Dermis blood vessel endothelial cell (primary cell): ENCODE measurements around the gene OR11A1. TPM values are rescaled to one million over a fixed set of nuclear protein-coding genes. Genes with fewer than 3 reads are reported as not detected.
"Not testable (repeated sequence)": the region's sequence is repeated elsewhere in the genome, so short reads cannot be mapped to it uniquely, and the experiment has no call there.

ENCODE experiments used
- DNase-seq: peaks from one replicate; pipeline ENCODE4 v3.0.0; 2010
- total RNA-seq: library from RNA; depleted of rRNA; stranded (reverse); fragments of >200 nt; gene quantifications from 2 replicates; pipeline ENCODE4 v1.2.3, GENCODE V29; 2014

Gene OR11A1
- total RNA-seq, 1 donor from 2014 or later, result not detected

GRCh38 chr6:29477923-29478450 is 21.1 kb upstream of the OR11A1 start:
- DNase-seq, result no peak

GRCh38 chr6:29474996-29475395 is 18.1 kb upstream of the OR11A1 start:
- DNase-seq, result no peak

DNA sequence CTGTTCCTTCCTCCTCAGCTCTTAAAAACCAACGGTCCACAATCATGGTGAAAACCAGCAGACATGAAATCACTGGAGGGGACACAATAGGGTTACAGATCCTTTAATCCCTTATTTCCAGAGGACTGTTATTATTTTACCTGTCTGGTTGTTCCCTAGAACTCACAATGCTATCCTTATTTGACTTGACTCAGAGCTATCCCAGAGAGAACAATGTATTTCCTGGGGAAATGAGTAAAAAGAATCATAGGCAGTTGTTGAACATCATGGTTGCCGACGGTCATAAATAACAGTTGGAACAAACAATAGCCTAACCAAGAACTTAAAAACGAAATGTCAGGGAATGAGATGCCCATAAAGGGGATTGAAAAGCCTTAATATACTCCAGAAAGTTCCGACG is 9.4 kb upstream of the OR11A1 start:
- DNase-seq, result peak; percentile 19

- DNase-seq, result no peak
These were observed 8.9 kb upstream of the OR11A1 start for GRCh38 chr6:29465801-29466200.

DNA sequence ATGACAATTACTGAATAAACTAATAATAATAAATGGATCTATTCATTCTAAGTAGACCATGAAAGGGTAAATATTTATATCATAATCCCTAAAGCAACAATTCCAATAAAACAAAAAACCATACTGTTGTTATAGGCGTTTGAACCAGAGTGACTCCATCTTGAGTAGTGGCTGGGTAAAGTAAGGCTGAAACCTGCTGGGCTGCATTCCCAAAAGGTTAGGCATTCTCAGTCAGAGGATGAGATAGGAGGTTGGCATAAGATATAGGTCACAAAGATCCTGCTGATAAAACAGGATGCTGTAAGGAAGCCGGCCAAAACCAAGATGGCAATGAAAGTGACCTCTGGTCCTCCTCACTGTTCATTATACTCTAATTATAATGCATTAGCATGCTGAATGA is 8.4 kb upstream of the OR11A1 start:
- no peak for DNase-seq

DNA sequence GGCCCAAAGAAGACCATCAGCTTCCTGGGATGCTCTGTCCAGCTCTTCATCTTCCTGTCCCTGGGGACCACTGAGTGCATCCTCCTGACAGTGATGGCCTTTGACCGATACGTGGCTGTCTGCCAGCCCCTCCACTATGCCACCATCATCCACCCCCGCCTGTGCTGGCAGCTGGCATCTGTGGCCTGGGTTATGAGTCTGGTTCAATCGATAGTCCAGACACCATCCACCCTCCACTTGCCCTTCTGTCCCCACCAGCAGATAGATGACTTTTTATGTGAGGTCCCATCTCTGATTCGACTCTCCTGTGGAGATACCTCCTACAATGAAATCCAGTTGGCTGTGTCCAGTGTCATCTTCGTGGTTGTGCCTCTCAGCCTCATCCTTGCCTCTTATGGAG is 5.2 kb upstream of the OR11A1 start:
- DNase-seq, result no peak

GRCh38 chr6:29461021-29461814 is 4.3 kb upstream of the OR11A1 start:
- DNase-seq, result no peak

- no peak for DNase-seq
These were observed 5.2 kb downstream of the OR11A1 start for GRCh38 chr6:29451471-29452193.

- DNase-seq, result no peak
These were observed 9.2 kb downstream of the OR11A1 start for GRCh38 chr6:29447670-29448069.

DNA sequence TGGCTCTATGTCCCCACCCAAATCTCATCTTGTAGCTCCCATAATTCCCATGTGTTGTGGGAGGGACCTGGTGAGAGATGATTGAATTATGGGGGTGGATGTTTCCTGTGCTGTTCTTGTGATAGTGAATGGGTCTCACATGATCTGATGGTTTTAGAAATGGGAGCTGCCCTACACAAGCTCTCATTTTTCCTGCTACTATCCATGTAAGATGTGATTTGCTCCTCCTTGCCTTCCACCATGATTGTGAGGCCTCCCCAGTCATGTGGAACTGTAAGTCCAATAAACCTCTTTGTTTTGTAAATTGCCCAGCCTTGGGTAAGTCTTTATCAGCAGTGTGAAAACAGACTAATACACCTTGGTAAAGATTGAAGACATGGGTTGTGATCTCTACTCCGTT is 12.8 kb downstream of the OR11A1 start:
- not testable (repeated sequence) for DNase-seq

DNA sequence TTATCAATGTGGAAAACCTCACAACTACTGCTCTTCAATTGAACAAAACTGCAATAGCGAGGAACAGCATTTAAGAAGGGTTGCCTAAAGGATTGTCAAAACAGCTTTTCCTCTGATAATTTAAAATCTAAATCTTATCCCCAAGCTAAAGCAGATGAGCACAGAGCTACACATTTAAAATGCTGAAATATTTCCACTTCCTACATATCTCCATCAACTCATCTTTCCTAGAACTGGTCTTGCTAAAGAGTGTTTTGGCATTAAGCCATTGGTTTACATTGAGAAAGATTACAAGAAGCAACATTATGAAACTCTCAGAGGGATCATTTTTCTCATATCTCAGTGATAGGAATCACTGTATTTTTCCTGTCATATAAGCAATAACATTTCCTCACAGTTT is 14.2 kb downstream of the OR11A1 start:
- DNase-seq, result no peak

DNA sequence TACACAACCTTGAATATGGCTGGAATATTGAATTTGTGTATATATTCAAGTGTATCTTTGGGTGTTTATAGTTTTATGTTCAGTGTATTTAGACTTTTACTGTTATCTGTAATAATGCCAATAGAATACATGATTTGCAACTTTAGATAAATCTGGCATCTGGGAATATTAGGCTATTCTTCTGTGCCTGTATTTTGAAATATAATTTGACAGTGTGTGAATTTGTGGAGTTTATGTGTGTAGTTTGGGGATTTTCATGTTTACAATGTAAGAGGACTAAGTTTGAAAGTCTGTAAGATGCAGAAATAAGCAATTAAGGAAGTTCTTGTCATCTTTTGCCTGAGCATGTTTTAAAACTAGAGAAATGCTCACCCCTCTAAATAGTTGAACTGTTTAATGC is 17.9 kb downstream of the OR11A1 start, which contains the start of gene OR10C1:
TSS of gene OR10C1 (plus strand) at position 301 of the 400 bp plus-strand sequence. CDS start 710 bp downstream, outside the sequence.
- no peak for DNase-seq

GRCh38 chr6:29436730-29437129 is 20.1 kb downstream of the OR11A1 start:
- DNase-seq, result not testable (repeated sequence)

GRCh38 chr6:29426654-29427053 is 30.2 kb downstream of the OR11A1 start:
- no peak for DNase-seq

- DNase-seq, result no peak
These were observed 31.8 kb downstream of the OR11A1 start for GRCh38 chr6:29425075-29425474.

DNA sequence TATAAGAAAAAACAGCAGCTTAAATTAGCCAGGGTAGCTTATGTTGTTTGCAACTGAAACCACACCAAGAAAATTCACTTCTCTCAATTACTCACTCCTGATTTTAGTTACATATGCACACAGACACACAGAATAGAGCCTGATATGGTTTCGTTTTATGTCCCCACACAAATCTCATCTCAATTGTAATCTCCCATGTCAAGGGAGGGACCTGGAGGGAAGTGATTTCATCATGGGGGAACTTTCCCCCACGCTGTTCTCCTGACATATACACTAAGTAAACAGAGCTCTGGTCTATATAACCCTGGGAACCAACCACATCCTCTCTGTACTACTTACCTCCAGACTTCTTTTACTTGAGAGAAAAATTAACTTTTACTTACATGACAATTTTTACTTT is 32.3 kb downstream of the OR11A1 start:
- no peak for DNase-seq

GRCh38 chr6:29424168-29424567 is 32.7 kb downstream of the OR11A1 start:
- DNase-seq, result no peak

- no peak for DNase-seq
These were observed 37.4 kb downstream of the OR11A1 start for GRCh38 chr6:29419516-29419915.

DNA sequence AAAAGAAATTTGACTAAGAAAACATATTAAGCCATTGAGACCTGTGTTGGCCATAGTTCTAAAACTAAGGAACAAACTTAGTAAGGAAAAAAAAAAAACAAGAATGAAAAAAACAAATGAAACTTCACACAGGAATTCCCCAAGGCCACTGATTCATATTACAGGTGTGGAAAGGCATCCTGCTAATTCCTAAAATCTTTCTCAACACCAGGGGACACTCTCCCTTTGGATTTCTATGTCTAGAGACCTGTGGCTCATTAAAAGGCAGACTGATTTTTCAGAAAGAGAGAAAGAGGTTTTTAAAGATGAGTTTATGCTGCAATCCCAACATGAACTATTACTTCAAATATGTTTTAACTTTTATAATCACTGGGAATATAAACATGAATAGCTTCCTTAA is 42.3 kb downstream of the OR11A1 start, which contains the start of gene OR12D1:
TSS of gene OR12D1 (plus strand) at position 341 of the 400 bp plus-strand sequence.
- DNase-seq, result no peak

DNA sequence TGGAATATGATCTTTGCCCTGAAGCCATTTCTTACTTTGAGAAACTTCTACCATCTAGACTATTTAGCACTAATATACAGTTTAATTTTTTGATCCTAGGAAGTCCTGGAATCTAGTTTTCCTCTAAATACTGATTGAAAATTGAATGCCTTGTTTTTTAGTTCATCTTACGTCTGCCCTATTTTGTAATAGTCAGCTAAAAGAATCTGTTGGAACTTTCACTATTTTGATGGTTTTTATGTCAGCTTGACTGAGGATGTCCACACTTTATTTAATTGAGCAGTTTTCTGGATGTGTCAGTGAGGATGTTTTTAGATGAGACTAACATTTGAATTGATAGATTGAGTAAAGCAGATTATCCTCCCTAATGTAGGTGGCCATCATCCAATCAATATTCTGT is 53.1 kb downstream of the OR11A1 start:
- no peak for DNase-seq

DNA sequence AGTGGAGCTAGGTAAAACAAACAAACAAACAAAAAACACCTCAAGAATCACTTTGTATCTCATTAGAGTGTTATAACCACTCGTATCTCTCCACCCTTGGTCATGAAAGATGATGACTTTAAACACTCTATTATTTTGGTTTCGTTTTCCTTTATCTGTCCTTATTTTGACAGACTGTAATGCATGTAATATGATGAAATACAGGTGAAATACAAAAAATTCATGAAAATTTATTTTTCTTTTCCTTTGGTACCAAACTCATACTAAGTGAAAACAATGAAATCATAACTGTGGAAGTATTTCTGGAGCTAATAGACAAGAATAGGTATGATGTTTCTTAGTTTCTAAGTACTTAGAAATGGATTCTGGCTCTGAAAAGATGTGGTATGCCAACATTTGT is 57.3 kb downstream of the OR11A1 start:
- no peak for DNase-seq

- no peak for DNase-seq
These were observed 61.5 kb downstream of the OR11A1 start, which contains the start of gene OR12D2 for GRCh38 chr6:29395331-29395730. OR12D2 (plus strand) TSS chr6:29395631; CDS start chr6:29396700, 1,069 bp downstream.

DNA sequence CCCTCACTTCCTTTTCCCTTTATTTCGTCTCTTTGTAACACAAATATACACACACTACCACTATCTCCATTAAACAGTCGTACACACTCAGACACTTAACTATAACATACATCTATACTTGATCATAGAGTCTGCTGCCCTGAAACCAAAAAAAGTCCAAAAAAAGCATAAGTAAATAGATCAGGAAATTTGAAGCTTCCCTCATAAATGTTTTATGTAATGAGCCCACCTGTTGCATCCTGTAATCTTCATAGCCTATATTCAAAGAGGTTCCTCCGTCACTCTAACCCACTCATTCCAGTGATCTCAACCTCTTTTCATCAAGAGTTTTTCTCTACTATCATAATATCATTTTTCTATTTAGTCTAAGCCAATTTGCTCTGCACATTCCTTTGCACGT is 68.3 kb downstream of the OR11A1 start:
- DNase-seq, result no peak

GRCh38 chr6:29376003-29376402 is 80.9 kb downstream of the OR11A1 start:
- DNase-seq, result peak; percentile 0
